ENCODE results near the gene GPR35. TPM values are rescaled to one million over a fixed set of nuclear protein-coding genes. Genes with fewer than 3 reads are reported as not detected.
A peak's percentile ranks its signal among the peaks of the same experiment; 100 is the strongest.

The GPR35 gene
- total and polyA plus RNA-seq, 10 of the 15 experiments (the other 5 are each of a cell fraction or from before 2014, with no cell fraction given): 0.14 to 1.6 (median 0.75) TPM; not detected in 3

DNA sequence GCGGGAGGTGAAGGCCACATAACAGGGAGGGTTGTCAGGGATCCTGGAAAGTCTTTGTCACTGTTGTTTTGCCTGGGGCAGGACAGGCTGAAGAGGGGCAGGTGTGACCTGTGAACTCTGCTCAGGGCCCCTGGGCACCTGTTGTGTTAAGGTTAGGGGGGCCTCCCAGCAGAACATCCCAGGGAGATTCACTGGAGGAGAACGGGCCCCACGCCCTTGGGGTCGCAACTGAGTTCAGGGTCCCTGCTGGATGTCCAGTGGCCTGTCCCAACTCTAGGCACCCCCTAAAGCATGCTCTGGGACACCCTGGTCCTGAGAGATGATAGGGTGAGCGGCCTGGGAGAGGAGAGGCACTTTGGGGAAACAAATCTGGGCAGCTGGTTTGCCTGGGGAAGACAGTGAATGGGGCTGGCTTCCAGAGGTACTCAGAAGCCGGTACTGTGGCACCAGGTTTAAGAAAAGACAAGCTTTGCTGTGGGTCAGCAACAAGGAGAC is 22.9 kb downstream of the GPR35 start:
- CTCF ChIA-PET: interaction anchor here (1.4 kb wide), 2 partner anchors 62 to 95 kb away, joined by 3 read pairs; partner anchors contain the start of gene CAPN10
- SMC1A ChIA-PET (ENCODE audit: uncharacterized antibody, unreplicated experiment): interaction anchor here (1.3 to 1.8 kb wide), 2 partner anchors 62 to 134 kb away, joined by 3 to 8 read pairs; partner anchors contain the start of gene CAPN10
- 59% methylated on average over 6 of the region's 6 CpGs for WGBS (ENCODE audit: insufficient coverage, insufficient replicate concordance, low lambda C conversion rate, missing lambda C conversion rate)
- Histone ChIP-seq H3K27me3 (replicated peaks in 1 of 2; ENCODE audit: control insufficient read depth in 2 of 2, insufficient read depth in 2 of 2, low read length in 1 of 2) (peaks cover 0 to 7% of the 10 kb centered on the region in 2 experiments), H3K4me2 (ENCODE audit: control insufficient read depth, insufficient read depth) (no peak overlapping the region), H3K36me3 (ENCODE audit: control insufficient read depth in 2 of 2, insufficient read depth in 2 of 2, low read length in 1 of 2) (no peaks in the 10 kb centered on the region), H3K4me1 (ENCODE audit: control insufficient read depth, insufficient read depth, low read length) (no peaks in the 10 kb centered on the region), H3K79me2 (ENCODE audit: control insufficient read depth, insufficient read depth, low read length) (no peaks in the 10 kb centered on the region), H3K27ac (ENCODE audit: control insufficient read depth, insufficient read depth) (no peak overlapping the region), H2AFZ (ENCODE audit: control insufficient read depth, low read depth, low read length) (no peak overlapping the region), H4K20me1 (ENCODE audit: control insufficient read depth, insufficient read depth) (no peaks in the 10 kb centered on the region), H3K4me3 (no peak overlapping the region), H3K9ac (ENCODE audit: control insufficient read depth, insufficient read depth, low read length) (no peak overlapping the region), H3K9me3 (replicated peaks; ENCODE audit: control insufficient read depth, insufficient read depth, low read length) (peaks cover 8% of the 10 kb centered on the region)
- RAD21 ChIA-PET (ENCODE audit: unreplicated experiment): interaction anchor here (0.9 to 1.4 kb wide), 2 partner anchors 61 to 134 kb away, joined by 3 to 5 read pairs; partner anchors contain the start of gene CAPN10
- in situ Hi-C loops (cut with MboI) (no loop called here), intact Hi-C loops (cut with micrococcal nuclease; ENCODE audit: unreplicated experiment) (no loop called here)
- DNase-seq (ENCODE audit: low read depth, low spot score): no peak
- no TSS peak for BruUV-seq (replicated peaks)
- TF ChIP-seq SIX5 (IDR thresholded peaks at IDR 0.05; ENCODE audit: low read depth, low read length, severe bottlenecking): no peak
- no peak for FAIRE-seq
- POLR2A ChIA-PET: interaction anchor here (1.0 kb wide), 1 partner anchor 89 kb away, joined by 3 read pairs; no protein-coding TSS in a partner anchor
- ATAC-seq: no peak

DNA sequence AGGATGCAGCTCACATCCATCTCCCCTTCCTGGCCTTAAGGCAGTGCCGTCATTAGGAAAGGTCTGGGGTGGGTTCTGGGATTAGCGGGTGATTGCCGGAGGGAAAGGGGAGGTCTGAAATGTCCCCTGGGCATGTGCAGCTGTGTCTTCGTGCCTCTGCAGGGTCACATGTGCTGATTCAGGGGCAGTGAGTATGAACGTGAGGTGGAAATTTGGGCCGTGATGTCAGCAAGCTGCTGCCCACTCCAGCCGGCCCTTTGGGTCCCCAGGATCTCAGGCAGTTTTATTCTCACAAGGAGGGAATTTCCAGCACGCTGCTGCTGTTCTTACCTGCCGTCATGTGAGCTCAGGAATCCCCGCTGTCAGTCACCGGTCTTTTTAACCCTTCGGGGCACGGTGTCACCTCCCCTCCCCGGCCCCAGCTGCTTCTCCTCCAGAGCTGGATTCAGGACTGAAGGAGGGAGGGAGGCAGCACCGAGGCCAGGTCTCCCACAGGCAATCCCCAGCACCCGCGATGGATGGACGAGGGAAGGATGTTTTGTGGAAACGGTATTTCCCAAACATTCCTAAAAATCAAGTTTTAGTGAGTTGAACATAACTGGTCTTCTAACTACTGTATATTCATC is 23.5 kb downstream of the GPR35 start:
- Histone ChIP-seq H3K9me3 (replicated peaks; ENCODE audit: control insufficient read depth, insufficient read depth, low read length) (peaks cover 8% of the 10 kb centered on the region), H3K4me1 (ENCODE audit: control insufficient read depth, insufficient read depth, low read length) (no peaks in the 10 kb centered on the region), H3K9ac (ENCODE audit: control insufficient read depth, insufficient read depth, low read length) (no peak overlapping the region), H3K36me3 (ENCODE audit: control insufficient read depth in 2 of 2, insufficient read depth in 2 of 2, low read length in 1 of 2) (no peaks in the 10 kb centered on the region), H3K79me2 (ENCODE audit: control insufficient read depth, insufficient read depth, low read length) (no peaks in the 10 kb centered on the region), H3K27me3 (replicated peaks in 1 of 2; ENCODE audit: control insufficient read depth in 2 of 2, insufficient read depth in 2 of 2, low read length in 1 of 2) (peaks cover 0 to 7% of the 10 kb centered on the region in 2 experiments), H3K4me2 (ENCODE audit: control insufficient read depth, insufficient read depth) (no peak overlapping the region), H3K4me3 (no peak overlapping the region), H2AFZ (ENCODE audit: control insufficient read depth, low read depth, low read length) (no peak overlapping the region), H3K27ac (ENCODE audit: control insufficient read depth, insufficient read depth) (no peak overlapping the region), H4K20me1 (ENCODE audit: control insufficient read depth, insufficient read depth) (no peaks in the 10 kb centered on the region)
- ChIA-PET CTCF (interaction anchor here (0.9 to 1.4 kb wide), 4 partner anchors 60 to 135 kb away, joined by 3 to 4 read pairs (median 3); partner anchors contain the start of gene CAPN10), POLR2A (interaction anchor here (1.0 kb wide), 1 partner anchor 90 kb away, joined by 3 read pairs; no protein-coding TSS in a partner anchor), SMC1A (ENCODE audit: uncharacterized antibody, unreplicated experiment) (interaction anchor here (0.6 to 1.8 kb wide), 4 partner anchors 33 to 135 kb away, joined by 3 to 8 read pairs (median 3); partner anchors contain the start of gene CAPN10), RAD21 (ENCODE audit: unreplicated experiment) (interaction anchor here (0.9 to 1.4 kb wide), 2 partner anchors 62 to 134 kb away, joined by 3 to 5 read pairs; partner anchors contain the start of gene CAPN10)
- WGBS (ENCODE audit: insufficient coverage, insufficient replicate concordance, low lambda C conversion rate, missing lambda C conversion rate): 20% methylated on average over 19 of the region's 19 CpGs
- FAIRE-seq (no peak), ATAC-seq (no peak), DNase-seq (ENCODE audit: low read depth, low spot score) (no peak)
- in situ Hi-C loops (cut with MboI): no loop called here
- intact Hi-C loops (cut with micrococcal nuclease; ENCODE audit: unreplicated experiment): no loop called here
- no TSS peak for BruUV-seq (replicated peaks)
- TF ChIP-seq YBX1 (IDR thresholded peaks at IDR 0.05) (no peak), MXI1 (IDR thresholded peaks at IDR 0.05; ENCODE audit: low read depth, low read length) (no peak), BHLHE40 (IDR thresholded peaks at IDR 0.05; ENCODE audit: borderline replicate concordance in 1 of 2, low read depth in 2 of 2, low read length in 1 of 2) (0 out of 4 replicates have a peak, but pooled peaks of 1 of the 2 experiments have one; percentile 27), POLR2AphosphoS5 (IDR thresholded peaks at IDR 0.05; ENCODE audit: low read length) (no peak), NRF1 (conservative IDR thresholded peaks at IDR 0.05; ENCODE audit: low read depth, low read length) (no peak)
- TF ChIP-seq, protein P1, sequence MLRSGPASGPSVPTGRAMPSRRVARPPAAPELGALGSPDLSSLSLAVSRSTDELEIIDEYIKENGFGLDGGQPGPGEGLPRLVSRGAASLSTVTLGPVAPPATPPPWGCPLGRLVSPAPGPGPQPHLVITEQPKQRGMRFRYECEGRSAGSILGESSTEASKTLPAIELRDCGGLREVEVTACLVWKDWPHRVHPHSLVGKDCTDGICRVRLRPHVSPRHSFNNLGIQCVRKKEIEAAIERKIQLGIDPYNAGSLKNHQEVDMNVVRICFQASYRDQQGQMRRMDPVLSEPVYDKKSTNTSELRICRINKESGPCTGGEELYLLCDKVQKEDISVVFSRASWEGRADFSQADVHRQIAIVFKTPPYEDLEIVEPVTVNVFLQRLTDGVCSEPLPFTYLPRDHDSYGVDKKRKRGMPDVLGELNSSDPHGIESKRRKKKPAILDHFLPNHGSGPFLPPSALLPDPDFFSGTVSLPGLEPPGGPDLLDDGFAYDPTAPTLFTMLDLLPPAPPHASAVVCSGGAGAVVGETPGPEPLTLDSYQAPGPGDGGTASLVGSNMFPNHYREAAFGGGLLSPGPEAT (IDR thresholded peaks at IDR 0.05; ENCODE audit: low read depth): peak; percentile 22; the same call in 1 of the 2 replicates
- TF ChIP-seq, protein P2, sequence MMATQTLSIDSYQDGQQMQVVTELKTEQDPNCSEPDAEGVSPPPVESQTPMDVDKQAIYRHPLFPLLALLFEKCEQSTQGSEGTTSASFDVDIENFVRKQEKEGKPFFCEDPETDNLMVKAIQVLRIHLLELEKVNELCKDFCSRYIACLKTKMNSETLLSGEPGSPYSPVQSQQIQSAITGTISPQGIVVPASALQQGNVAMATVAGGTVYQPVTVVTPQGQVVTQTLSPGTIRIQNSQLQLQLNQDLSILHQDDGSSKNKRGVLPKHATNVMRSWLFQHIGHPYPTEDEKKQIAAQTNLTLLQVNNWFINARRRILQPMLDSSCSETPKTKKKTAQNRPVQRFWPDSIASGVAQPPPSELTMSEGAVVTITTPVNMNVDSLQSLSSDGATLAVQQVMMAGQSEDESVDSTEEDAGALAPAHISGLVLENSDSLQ (IDR thresholded peaks at IDR 0.05): peak; percentile 63
- TF ChIP-seq, protein P3, sequence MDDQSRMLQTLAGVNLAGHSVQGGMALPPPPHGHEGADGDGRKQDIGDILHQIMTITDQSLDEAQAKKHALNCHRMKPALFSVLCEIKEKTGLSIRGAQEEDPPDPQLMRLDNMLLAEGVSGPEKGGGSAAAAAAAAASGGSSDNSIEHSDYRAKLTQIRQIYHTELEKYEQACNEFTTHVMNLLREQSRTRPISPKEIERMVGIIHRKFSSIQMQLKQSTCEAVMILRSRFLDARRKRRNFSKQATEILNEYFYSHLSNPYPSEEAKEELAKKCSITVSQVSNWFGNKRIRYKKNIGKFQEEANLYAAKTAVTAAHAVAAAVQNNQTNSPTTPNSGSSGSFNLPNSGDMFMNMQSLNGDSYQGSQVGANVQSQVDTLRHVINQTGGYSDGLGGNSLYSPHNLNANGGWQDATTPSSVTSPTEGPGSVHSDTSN (IDR thresholded peaks at IDR 0.05; ENCODE audit: insufficient replicate concordance, low read depth, low read length): peak; percentile 48

Data from GM12878 (cell line).